HG03159 (cell line): Measurements from ENCODE around the gene RAB12.
"Not testable (repeated sequence)": the region's sequence is repeated elsewhere in the genome, so short reads cannot be mapped to it uniquely, and the experiment has no call there.

Source experiments
- ATAC-seq: cut with Tn5 transposase; IDR thresholded peaks from one replicate; pipeline ENCODE4 v1.9.1; 2021; ENCODE audit warnings: mild to moderate bottlenecking, moderate library complexity; ENCODE audit not compliant: unreplicated experiment

The RAB12 gene

DNA sequence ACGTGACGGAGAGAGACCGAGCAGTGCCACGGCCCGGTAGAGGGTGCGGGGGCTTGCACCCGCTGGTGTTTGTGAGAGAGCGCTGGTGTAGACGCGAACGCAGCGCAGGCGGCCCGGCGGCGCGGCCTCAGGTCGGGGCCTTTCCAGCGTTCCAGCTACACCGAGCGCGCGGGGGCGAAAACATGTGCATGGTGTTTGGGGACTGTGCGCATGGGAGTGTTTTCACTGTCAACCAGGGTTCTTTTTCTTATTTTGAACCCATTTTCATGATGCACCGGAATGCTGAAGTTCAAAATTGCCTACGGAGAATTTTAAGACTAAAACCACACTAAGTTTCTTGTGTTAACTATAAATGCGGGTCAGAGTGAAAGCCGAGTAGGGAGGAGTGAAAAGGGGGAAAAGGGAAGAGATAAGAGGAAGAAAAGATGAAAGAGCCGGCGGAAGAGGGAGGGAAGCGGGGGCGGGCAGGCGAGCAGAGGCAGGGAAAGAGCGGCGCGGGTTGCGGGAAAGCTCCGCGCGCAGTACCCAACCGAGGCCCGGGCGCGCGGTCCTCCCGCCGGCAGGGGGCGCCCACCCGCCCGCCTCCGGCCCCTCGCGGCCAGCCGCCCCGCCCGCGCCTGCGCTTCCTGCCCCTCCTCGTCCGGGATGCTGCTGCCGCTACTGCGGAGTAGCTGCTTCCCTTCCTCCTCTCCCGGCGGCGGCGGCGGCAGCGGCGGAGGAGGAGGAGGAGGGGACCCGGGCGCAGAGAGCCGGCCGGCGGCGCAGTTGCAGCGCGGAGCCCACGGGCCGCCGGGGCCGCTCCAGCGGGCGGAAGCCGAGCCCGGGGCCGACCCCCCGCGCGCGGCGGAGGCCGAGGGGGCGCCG is at the start of gene RAB12:
TSS of gene RAB12 (plus strand) at position 643 of the 864 bp plus-strand sequence. CDS start at position 646, 3 bp downstream.
- ATAC-seq: peak; percentile 57

DNA sequence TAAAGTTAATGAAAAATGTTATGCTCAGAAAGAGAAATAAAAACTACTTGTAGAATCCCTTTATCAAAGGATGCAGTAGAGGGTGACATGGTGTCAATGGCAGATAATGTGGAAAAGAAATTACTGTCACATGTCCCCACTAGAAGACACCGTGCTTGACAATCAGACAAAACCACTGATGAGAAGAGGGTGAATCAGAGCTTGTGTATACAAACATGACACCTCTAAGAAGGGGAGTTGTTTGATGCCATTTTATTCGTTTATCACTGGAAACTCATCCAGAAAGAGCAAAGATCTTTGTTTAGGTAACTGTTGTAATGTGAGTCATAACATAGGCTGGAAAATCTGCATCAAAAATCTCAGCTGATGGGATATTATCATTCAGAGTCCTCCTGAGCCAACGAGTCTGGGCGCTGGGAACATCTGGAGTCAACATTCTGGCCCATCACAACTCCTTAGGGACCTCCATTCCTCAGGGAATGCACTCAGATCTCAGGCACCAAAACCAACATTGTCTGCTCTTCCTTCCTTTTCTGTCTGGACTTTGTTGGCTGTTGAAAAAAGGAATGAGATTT is 49.5 kb upstream of the RAB12 start:
- ATAC-seq: no peak

GRCh38 chr18:8561123-8561910 is 47.9 kb upstream of the RAB12 start:
- ATAC-seq: no peak

- ATAC-seq: no peak
Observed at GRCh38 chr18:8562070-8562469, 47.2 kb upstream of the RAB12 start.

- no peak for ATAC-seq
Observed at GRCh38 chr18:8562919-8563318, 46.3 kb upstream of the RAB12 start.

GRCh38 chr18:8571399-8571798 is 37.8 kb upstream of the RAB12 start:
- no peak for ATAC-seq

DNA sequence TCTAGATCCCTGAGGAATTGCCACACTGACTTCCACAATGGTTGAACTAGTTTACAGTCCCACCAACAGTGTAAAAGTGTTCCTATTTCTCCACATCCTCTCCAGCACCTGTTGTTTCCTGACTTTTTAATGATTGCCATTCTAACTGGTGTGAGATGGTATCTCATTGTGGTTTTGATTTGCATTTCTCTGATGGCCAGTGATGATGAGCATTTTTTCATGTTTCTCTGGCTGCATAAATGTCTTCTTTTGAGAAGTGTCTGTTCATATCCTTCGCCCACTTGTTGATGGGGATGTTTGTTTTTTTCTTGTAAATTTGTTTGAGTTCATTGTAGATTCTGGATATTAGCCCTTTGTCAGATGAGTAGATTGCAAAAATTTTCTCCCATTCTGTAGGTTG is 35.5 kb upstream of the RAB12 start:
- ATAC-seq: not testable (repeated sequence)

DNA sequence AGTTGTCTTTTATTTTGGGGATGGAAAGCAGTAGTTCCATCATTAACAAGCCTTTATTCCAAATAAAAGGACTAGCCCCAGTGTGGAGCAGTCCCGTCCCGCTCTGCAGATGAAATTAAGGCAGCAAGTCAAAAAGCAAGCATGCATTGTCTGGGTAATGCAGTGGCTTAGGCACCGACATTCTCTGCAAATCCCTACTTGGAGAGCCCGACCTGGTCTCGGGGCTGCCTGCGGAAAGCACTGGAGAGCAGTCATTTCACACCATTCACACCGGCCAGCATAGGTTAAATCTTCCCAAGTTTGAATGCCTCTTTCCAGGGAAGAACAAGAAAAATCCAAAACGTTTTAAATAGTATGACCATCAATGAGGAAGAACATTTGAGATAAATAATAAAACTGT is 24.4 kb upstream of the RAB12 start:
- ATAC-seq: no peak

DNA sequence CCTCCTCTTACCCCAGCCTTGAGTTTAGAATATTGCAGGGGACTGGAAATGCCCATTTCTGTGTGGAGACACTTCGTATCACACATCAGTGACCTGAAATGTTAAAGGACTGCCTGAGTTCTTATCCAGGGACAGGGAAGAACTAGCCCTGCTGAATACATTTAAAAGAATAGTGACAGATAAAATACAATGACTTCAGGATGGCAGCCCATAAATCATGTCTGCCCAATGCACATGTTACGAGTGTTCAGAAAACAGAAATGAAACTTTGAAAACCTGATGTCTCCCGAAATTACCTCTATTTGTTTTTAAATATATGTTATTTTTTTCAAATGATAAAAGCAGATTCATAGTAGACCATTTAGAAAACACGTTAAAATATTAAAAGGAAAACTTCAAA is 22.3 kb upstream of the RAB12 start:
- ATAC-seq: no peak

DNA sequence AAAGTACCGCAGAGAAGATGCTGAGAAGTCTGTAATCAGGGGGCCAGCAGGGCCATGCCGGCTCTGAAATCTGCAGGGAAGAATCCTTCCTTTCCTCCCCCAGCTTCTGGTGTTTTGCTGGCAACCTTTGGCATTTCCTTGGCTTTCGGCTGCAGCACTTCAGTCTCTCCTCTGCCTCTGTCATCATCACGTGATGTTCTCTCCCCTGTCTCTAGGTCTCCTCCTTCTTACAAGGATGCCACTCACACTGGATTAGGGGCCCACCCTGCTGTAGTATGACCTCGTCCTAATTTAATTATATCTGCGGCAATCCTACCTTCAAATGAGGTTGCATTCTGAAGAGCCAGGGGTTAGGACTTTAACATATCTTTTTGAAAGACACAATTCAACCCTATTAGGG is 13.8 kb upstream of the RAB12 start:
- ATAC-seq: no peak

GRCh38 chr18:8601277-8602032 is 7.8 kb upstream of the RAB12 start:
- peak; percentile 72 for ATAC-seq

DNA sequence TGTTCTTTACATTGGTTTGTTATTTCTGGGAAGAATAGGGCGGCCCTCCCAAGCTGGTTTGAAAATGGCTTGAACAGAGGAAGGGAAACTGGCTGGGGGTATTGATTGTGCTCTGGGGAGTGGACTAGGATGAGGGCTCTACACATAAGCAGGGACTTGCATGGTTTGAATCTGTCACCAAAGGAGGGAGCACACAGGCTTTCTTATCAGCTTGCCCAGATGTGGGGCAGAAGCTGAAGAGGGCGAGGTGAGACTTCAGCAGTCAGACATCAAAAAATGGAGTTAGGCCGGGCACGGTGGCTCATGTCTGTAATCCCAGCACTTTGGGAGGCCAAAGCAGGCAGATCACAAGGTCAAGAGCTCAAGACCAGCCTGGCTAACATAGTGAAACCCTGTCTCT is 7.2 kb upstream of the RAB12 start:
- peak; percentile 10 for ATAC-seq

DNA sequence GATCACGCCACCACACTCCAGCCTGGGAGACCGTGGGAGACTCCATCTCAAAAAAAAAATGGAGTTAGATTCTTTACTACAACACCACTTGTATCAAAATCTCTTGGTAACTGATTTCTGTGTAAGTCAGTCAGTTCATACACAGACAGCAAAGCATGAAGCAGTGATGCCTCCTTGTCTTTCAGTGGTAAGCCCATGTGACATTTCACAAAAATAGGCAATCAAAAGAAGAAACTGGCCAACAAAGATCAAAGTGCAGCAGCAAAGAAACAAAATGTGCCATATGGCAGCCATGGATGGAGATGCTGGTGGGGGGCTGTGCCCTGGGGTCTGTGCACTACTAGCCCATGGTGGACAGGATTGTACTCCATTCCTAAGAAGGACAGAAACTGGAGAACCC is 6.7 kb upstream of the RAB12 start:
- ATAC-seq: no peak

- no peak for ATAC-seq
Observed at GRCh38 chr18:8603663-8604520, 5.3 kb upstream of the RAB12 start.

GRCh38 chr18:8605974-8606373 is 3.3 kb upstream of the RAB12 start:
- ATAC-seq: no peak

DNA sequence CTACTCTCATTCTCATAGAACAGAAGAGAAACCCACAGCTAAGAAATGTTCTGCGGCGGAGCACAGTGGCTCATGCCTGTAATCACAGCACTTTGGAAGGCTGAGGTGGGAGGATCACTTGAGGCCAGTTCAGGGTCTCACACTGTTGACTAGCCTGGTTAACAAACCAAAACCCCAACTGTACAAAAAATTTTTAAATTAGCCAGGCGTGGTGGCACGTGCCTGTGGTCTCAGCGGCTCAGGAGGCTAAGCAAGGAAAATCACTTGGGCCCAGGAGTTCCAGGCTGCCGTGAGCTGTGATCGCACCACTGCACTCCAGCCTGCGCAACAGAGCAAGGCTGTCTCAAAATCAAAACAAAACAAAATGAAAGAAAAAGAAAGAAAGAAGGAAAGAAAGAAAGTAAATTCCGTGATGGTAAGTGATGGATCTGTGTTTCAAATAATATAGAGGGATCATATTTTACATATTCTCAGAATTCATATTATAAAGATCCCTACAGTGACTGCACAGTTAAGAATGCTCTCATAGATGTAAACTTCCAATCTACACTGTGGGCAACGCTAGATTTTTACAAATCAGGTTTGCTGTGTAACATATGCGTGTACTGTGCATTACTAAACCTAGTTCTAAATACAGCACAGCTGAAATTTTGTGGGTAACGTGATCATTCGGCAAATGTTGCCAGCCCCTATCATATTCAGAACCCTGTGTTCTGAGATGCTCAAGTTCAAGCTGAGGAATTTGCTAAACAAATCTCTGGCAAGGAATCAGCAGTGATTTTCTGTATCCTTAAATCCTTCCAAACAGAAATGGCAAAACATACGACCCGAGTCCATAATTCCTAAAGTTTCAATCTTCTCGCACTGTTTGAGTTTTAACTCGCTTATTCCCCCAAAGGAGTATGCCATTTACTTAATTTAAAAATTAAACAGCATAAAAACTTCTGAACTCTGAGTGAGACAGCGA is 1.2 kb upstream of the RAB12 start:
- ATAC-seq: no peak

GRCh38 chr18:8609659-8610458 is 622 bp downstream of the RAB12 start:
- ATAC-seq: peak; percentile 20

- no peak for ATAC-seq
Observed at GRCh38 chr18:8610459-8610851, 1.2 kb downstream of the RAB12 start.
